H9 (cell line): ENCODE results near the gene CD84. TPM values are rescaled to one million over a fixed set of nuclear protein-coding genes. Genes with fewer than 3 reads are reported as not detected.

Source experiments
- DNase-seq: peaks from one replicate; pipeline ENCODE4 v3.0.0-alpha.2; 2017
- H2AFZ ChIP-seq: one replicate; pipeline ENCODE4 v1.6.1; 2013; ENCODE audit warnings: mild to moderate bottlenecking, low read length, control low read depth, moderate library complexity
- H2AK5ac ChIP-seq: 2 replicates; pipeline ENCODE4 v1.6.1; 2013; ENCODE audit warnings: low read length, control low read depth, mixed read lengths; ENCODE audit not compliant: insufficient read length
- H2BK120ac ChIP-seq: one replicate; pipeline ENCODE4 v1.6.1; 2013; ENCODE audit warnings: low read depth, mild to moderate bottlenecking, low read length, control low read depth, inconsistent platforms; ENCODE audit not compliant: poor library complexity, severe bottlenecking
- H2BK12ac ChIP-seq: 2 replicates; pipeline ENCODE4 v1.6.1; 2013; ENCODE audit warnings: low read length, control low read depth, mixed read lengths, low read depth; ENCODE audit not compliant: insufficient read length
- H2BK15ac ChIP-seq: 2 replicates; pipeline ENCODE4 v1.6.1; 2013; ENCODE audit warnings: low read depth, low read length, control low read depth
- H2BK20ac ChIP-seq: one replicate; pipeline ENCODE4 v1.6.1; 2013; ENCODE audit warnings: low read depth, mild to moderate bottlenecking, low read length, control low read depth, inconsistent platforms; ENCODE audit not compliant: poor library complexity, severe bottlenecking
- H2BK5ac ChIP-seq: 2 replicates; pipeline ENCODE4 v1.6.1; 2013; ENCODE audit warnings: low read length, control low read depth, mixed read lengths; ENCODE audit not compliant: insufficient read length
- H3K14ac ChIP-seq: 2 replicates; pipeline ENCODE4 v1.6.1; 2013; ENCODE audit warnings: low read length, control low read depth; ENCODE audit not compliant: insufficient read depth
- H3K18ac ChIP-seq: 2 replicates; pipeline ENCODE4 v1.6.1; 2013; ENCODE audit warnings: low read depth, mild to moderate bottlenecking, mixed read lengths, low read length, control low read depth; ENCODE audit not compliant: insufficient read length
- H3K23ac ChIP-seq: 2 replicates; pipeline ENCODE4 v1.6.1; 2013; ENCODE audit warnings: low read length, control low read depth, mixed read lengths, low read depth; ENCODE audit not compliant: insufficient read length
- H3K23me2 ChIP-seq: 2 replicates; pipeline ENCODE4 v1.6.1; 2013; ENCODE audit warnings: low read depth, mild to moderate bottlenecking, mixed read lengths, low read length, control low read depth; ENCODE audit not compliant: insufficient read length, poor library complexity, severe bottlenecking
- H3K27ac ChIP-seq: 2 replicates; pipeline ENCODE4 v1.5.1; 2013; ENCODE audit warnings: low read length, control low read depth, mixed read lengths, low read depth; ENCODE audit not compliant: insufficient read length
- H3K27me3 ChIP-seq: 2 replicates; pipeline ENCODE4 v1.6.1; 2013; ENCODE audit warnings: low read length, control low read depth, inconsistent platforms; ENCODE audit not compliant: insufficient read depth
- H3K4ac ChIP-seq: 2 replicates; pipeline ENCODE4 v1.6.1; 2013; ENCODE audit warnings: low read depth, mild to moderate bottlenecking, control low read depth, inconsistent platforms, low read length, moderate library complexity
- H3K4me1 ChIP-seq: 2 replicates; pipeline ENCODE4 v1.6.1; 2013; ENCODE audit warnings: low read length, control low read depth, inconsistent platforms; ENCODE audit not compliant: insufficient read depth
- H3K4me2 ChIP-seq: 2 replicates; pipeline ENCODE4 v1.6.1; 2013; ENCODE audit warnings: low read length, control low read depth, mixed read lengths; ENCODE audit not compliant: insufficient read length, insufficient read depth
- H3K56ac ChIP-seq: 2 replicates; pipeline ENCODE4 v1.6.1; 2013; ENCODE audit warnings: low read depth, mild to moderate bottlenecking, mixed read lengths, low read length, control low read depth; ENCODE audit not compliant: insufficient read length
- H3K79me1 ChIP-seq: 2 replicates; pipeline ENCODE4 v1.6.1; 2013; ENCODE audit warnings: low read depth, mild to moderate bottlenecking, moderate library complexity, low read length, control low read depth, inconsistent platforms; ENCODE audit not compliant: insufficient read depth, poor library complexity, severe bottlenecking
- H3K79me2 ChIP-seq: 2 replicates; pipeline ENCODE4 v1.6.1; 2013; ENCODE audit warnings: low read length, control low read depth, inconsistent platforms; ENCODE audit not compliant: insufficient read depth
- H3K9ac ChIP-seq: 2 replicates; pipeline ENCODE4 v1.6.1; 2013; ENCODE audit warnings: low read length, control low read depth, mixed read lengths; ENCODE audit not compliant: insufficient read length; ENCODE audit errors: extremely low read depth
- H3K9me3 ChIP-seq: one replicate; pipeline ENCODE4 v1.6.1; 2013; ENCODE audit warnings: low read depth, low read length, inconsistent platforms; ENCODE audit not compliant: control insufficient read depth
- H3T11ph ChIP-seq: one replicate; pipeline ENCODE4 v1.6.1; 2013; ENCODE audit warnings: mild to moderate bottlenecking, low read length, control low read depth, inconsistent platforms
- H4K20me1 ChIP-seq: one replicate; pipeline ENCODE4 v1.6.1; 2013; ENCODE audit not compliant: control insufficient read depth, insufficient read length, insufficient read depth
- H4K5ac ChIP-seq: 2 replicates; pipeline ENCODE4 v1.6.1; 2013; ENCODE audit warnings: low read depth, mild to moderate bottlenecking, mixed read lengths, low read length, control low read depth; ENCODE audit not compliant: insufficient read length
- H4K8ac ChIP-seq: replicated peaks from 2 replicates; pipeline ENCODE4 v1.6.1; 2013; ENCODE audit warnings: low read length, control low read depth, mixed read lengths, low read depth; ENCODE audit not compliant: insufficient read length
- H4K91ac ChIP-seq: 2 replicates; pipeline ENCODE4 v1.6.1; 2013; ENCODE audit warnings: low read depth, mild to moderate bottlenecking, moderate library complexity, mixed read lengths, low read length, control low read depth; ENCODE audit not compliant: insufficient read length
- H3K27ac Mint-ChIP-seq, 3 experiments: 2 replicates in 2 of 3; 3 replicates in 1 of 3; pipeline ENCODE4 v1.8.0; 2020 to 2021; ENCODE audit warnings: mixed read lengths in 3 of 3, mild to moderate bottlenecking in 1 of 3, moderate library complexity in 1 of 3
- H3K27me3 Mint-ChIP-seq: 2 replicates; pipeline ENCODE4 v1.8.0; 2021; ENCODE audit warnings: low read depth, mild to moderate bottlenecking, moderate library complexity, mixed read lengths
- H3K36me3 Mint-ChIP-seq, 3 experiments: 2 replicates in 2 of 3; 3 replicates in 1 of 3; pipeline ENCODE4 v1.8.0; 2020 to 2021; ENCODE audit warnings: low read depth in 3 of 3, mixed read lengths in 3 of 3; ENCODE audit not compliant: insufficient read depth in 1 of 3
- H3K4me1 Mint-ChIP-seq, 2 experiments: 2 replicates each; pipeline ENCODE4 v1.8.0; 2020; ENCODE audit warnings: mixed read lengths in 2 of 2
- H3K4me3 Mint-ChIP-seq, 2 experiments: 2 replicates in 1 of 2; 3 replicates in 1 of 2; pipeline ENCODE4 v1.8.0; 2020 to 2021; ENCODE audit warnings: mild to moderate bottlenecking in 2 of 2, mixed read lengths in 2 of 2, moderate library complexity in 1 of 2
- H3K9me3 Mint-ChIP-seq, 2 experiments: 2 replicates in 1 of 2; 3 replicates in 1 of 2; pipeline ENCODE4 v1.8.0; 2020; ENCODE audit warnings: mild to moderate bottlenecking in 2 of 2, mixed read lengths in 2 of 2, moderate library complexity in 1 of 2
- CTCF ChIP-seq: fragments of 200-600 bp; sonication (generic); conservative IDR thresholded peaks from 3 replicates; pipeline ENCODE4 v1.8.0; 2021; ENCODE audit warnings: antibody characterized with exemption, mild to moderate bottlenecking
- WGBS: extraction: QIAGEN DNeasy Blood & Tissue Kit; methylation state at CpG from one replicate; pipeline ENCODE4 v1.1.7; 2013; ENCODE audit warnings: missing lambda C conversion rate, low lambda C conversion rate, mixed read lengths; ENCODE audit not compliant: insufficient read length; ENCODE audit errors: extremely low coverage; 5-methylcytosine and 5-hydroxymethylcytosine counted together
- total RNA-seq: library from RNA; stranded (reverse); gene quantifications from 2 replicates; pipeline ENCODE4 v1.2.1, GENCODE V29; 2021

Gene CD84
- total RNA-seq, 1 experiment from 2014 or later = not detected

- no peaks in the 10 kb centered on the region for H3K4me1 ChIP-seq
- no peak overlapping the region for H3K4ac ChIP-seq
- H3K14ac ChIP-seq = no peak overlapping the region
- whole genome bisulfite sequencing = no CpG with 5 or more reads among the region's 6 CpGs
- no peak overlapping the region for H3K56ac ChIP-seq
- H3K79me1 ChIP-seq = no peaks in the 10 kb centered on the region
- no peak overlapping the region for H2BK20ac ChIP-seq
- no peak overlapping the region for H3K27ac ChIP-seq
- no peaks in the 10 kb centered on the region for H3K23me2 ChIP-seq
- Mint-ChIP-seq H3K4me3 (no peak overlapping the region), H3K4me1 (peaks cover 13 to 22% of the 10 kb centered on the region in 2 experiments), H3K27me3 (no peaks in the 10 kb centered on the region; the same call in 1 of the 2 replicates), H3K36me3 (no peaks in the 10 kb centered on the region), H3K9me3 (no peaks in the 10 kb centered on the region), H3K27ac (no peak overlapping the region)
- H4K8ac ChIP-seq = peak overlapping the region; percentile 81
- H2BK15ac ChIP-seq = no peak overlapping the region
- H3K9ac ChIP-seq = no peak overlapping the region
- H2BK120ac ChIP-seq = no peak overlapping the region
- no peak overlapping the region for H2BK12ac ChIP-seq
- no peak overlapping the region for H3K18ac ChIP-seq
- no peak for TF ChIP-seq CTCF
- no peak overlapping the region for H2BK5ac ChIP-seq
- no peak overlapping the region for H2AK5ac ChIP-seq
- no peaks in the 10 kb centered on the region for H3K27me3 ChIP-seq
- H3K9me3 ChIP-seq = no peaks in the 10 kb centered on the region
- H3K4me2 ChIP-seq = no peak overlapping the region
- no peak for DNase-seq
- H4K91ac ChIP-seq = no peak overlapping the region
- H3K79me2 ChIP-seq = no peaks in the 10 kb centered on the region
- no peaks in the 10 kb centered on the region for H4K20me1 ChIP-seq
- no peak overlapping the region for H3T11ph ChIP-seq
- no peak overlapping the region for H3K23ac ChIP-seq
- no peak overlapping the region for H4K5ac ChIP-seq
- H2AFZ ChIP-seq = no peak overlapping the region
Observed at GRCh38 chr1:160612613-160613218, 33.4 kb upstream of the CD84 start.
